SIG-M5 treated with dmso at 0.1 percent for 504 hours (cell line): Measurements from ENCODE around the gene MACO1.
"Not testable (repeated sequence)": the region's sequence is repeated elsewhere in the genome, so short reads cannot be mapped to it uniquely, and the experiment has no call there.

Source experiments
- DNase-seq: peaks from one replicate; lab custom pipeline; 2025; ENCODE audit not compliant: unreplicated experiment; lab: John Stamatoyannopoulos, UW

Gene MACO1

GRCh38 chr1:25484533-25484932 is 53.8 kb downstream of the MACO1 start:
- no peak for DNase-seq

GRCh38 chr1:25485536-25486411 is 55.1 kb downstream of the MACO1 start:
- no peak for DNase-seq

- DNase-seq = no peak
Measured at GRCh38 chr1:25486602-25487001, 55.9 kb downstream of the MACO1 start.

GRCh38 chr1:25487628-25488027 is 56.9 kb downstream of the MACO1 start:
- no peak for DNase-seq

GRCh38 chr1:25492323-25492722 is 61.6 kb downstream of the MACO1 start:
- DNase-seq = no peak

- DNase-seq = no peak
Measured at GRCh38 chr1:25494952-25495351, 64.3 kb downstream of the MACO1 start.

- DNase-seq = no peak
Measured at GRCh38 chr1:25500694-25501093, 70.0 kb downstream of the MACO1 start.

GRCh38 chr1:25501235-25502058 is 70.8 kb downstream of the MACO1 start:
- no peak for DNase-seq

GRCh38 chr1:25502957-25503356 is 72.3 kb downstream of the MACO1 start:
- no peak for DNase-seq

- DNase-seq = peak; percentile 14
Measured at GRCh38 chr1:25503551-25504426, 73.1 kb downstream of the MACO1 start.

GRCh38 chr1:25504706-25505595 is 74.3 kb downstream of the MACO1 start:
- no peak for DNase-seq

- no peak for DNase-seq
Measured at GRCh38 chr1:25505656-25506385, 75.1 kb downstream of the MACO1 start.

- DNase-seq = not testable (repeated sequence)
Measured at GRCh38 chr1:25506566-25507463, 76.1 kb downstream of the MACO1 start.

GRCh38 chr1:25513666-25514065 is 83.0 kb downstream of the MACO1 start:
- DNase-seq = no peak

- no peak for DNase-seq
Measured at GRCh38 chr1:25515033-25515432, 84.3 kb downstream of the MACO1 start.

GRCh38 chr1:25516686-25517085 is 86.0 kb downstream of the MACO1 start:
- no peak for DNase-seq

- no peak for DNase-seq
Measured at GRCh38 chr1:25517476-25518394, 87.0 kb downstream of the MACO1 start.
